IMR-90 (cell line): ENCODE data around the gene KCNE2.

Experiments
- CEBPB ChIP-seq: IDR thresholded peaks from 2 replicates; pipeline ENCODE4 v1.6.1; 2012; ENCODE audit warnings: low read depth, low read length, improper control_type of control experiment
- FOS ChIP-seq: fragments of 150-350 bp; IDR thresholded peaks from 2 replicates; pipeline ENCODE4 v1.6.1; 2016; ENCODE audit warnings: low read depth, low read length
- MXI1 ChIP-seq: IDR thresholded peaks from 2 replicates; pipeline ENCODE4 v1.6.1; 2012; ENCODE audit warnings: low read depth, mild to moderate bottlenecking, low read length, moderate library complexity, borderline replicate concordance
- POLR2A ChIP-seq: IDR thresholded peaks from 2 replicates; pipeline ENCODE4 v1.6.1; 2012; ENCODE audit warnings: mild to moderate bottlenecking, low read depth, low read length
- RAD21 ChIP-seq: IDR thresholded peaks from 2 replicates; pipeline ENCODE4 v1.6.1; 2012; ENCODE audit warnings: low read length, improper control_type of control experiment
- TF ChIP-seq, protein P1 (sequence below): fragments of 150-350 bp; IDR thresholded peaks from 2 replicates; pipeline ENCODE4 v1.6.1; 2016; ENCODE audit warnings: low read depth, mild to moderate bottlenecking, low read length, moderate library complexity, borderline replicate concordance
- TF ChIP-seq, protein P2 (sequence below): conservative IDR thresholded peaks from 2 replicates; pipeline ENCODE4 v1.5.1; 2012; ENCODE audit warnings: mild to moderate bottlenecking, low read depth, low read length, improper control_type of control experiment
- TF ChIP-seq, protein P3 (sequence below): fragments of 150-350 bp; IDR thresholded peaks from 2 replicates; pipeline ENCODE4 v1.6.1; 2017; ENCODE audit warnings: mild to moderate bottlenecking, antibody characterized with exemption, low read length, low read depth

DNA sequence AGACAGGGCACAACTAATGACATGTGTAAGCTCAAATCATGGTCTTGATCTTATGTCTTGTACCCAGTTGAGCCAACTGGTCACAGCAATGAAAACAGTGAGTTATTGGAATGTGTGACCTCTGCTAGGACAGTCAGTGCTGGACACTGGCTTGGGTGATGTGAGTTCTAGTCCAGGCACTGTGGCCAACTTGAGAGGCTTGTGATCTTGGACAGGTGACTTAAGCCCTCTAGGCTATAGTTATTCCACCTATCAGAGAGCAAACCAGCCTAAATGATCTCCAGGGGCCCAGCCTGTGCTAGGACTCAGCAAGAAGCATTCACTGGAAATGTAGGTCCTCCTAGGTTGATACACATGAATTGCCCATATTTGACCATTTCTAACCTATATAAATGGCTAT lies 1.1 kb downstream of the KCNE2 start:
- TF ChIP-seq, protein P1, sequence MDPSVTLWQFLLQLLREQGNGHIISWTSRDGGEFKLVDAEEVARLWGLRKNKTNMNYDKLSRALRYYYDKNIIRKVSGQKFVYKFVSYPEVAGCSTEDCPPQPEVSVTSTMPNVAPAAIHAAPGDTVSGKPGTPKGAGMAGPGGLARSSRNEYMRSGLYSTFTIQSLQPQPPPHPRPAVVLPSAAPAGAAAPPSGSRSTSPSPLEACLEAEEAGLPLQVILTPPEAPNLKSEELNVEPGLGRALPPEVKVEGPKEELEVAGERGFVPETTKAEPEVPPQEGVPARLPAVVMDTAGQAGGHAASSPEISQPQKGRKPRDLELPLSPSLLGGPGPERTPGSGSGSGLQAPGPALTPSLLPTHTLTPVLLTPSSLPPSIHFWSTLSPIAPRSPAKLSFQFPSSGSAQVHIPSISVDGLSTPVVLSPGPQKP = no peak
- no peak for TF ChIP-seq POLR2A
- no peak for TF ChIP-seq MXI1
- TF ChIP-seq, protein P2, sequence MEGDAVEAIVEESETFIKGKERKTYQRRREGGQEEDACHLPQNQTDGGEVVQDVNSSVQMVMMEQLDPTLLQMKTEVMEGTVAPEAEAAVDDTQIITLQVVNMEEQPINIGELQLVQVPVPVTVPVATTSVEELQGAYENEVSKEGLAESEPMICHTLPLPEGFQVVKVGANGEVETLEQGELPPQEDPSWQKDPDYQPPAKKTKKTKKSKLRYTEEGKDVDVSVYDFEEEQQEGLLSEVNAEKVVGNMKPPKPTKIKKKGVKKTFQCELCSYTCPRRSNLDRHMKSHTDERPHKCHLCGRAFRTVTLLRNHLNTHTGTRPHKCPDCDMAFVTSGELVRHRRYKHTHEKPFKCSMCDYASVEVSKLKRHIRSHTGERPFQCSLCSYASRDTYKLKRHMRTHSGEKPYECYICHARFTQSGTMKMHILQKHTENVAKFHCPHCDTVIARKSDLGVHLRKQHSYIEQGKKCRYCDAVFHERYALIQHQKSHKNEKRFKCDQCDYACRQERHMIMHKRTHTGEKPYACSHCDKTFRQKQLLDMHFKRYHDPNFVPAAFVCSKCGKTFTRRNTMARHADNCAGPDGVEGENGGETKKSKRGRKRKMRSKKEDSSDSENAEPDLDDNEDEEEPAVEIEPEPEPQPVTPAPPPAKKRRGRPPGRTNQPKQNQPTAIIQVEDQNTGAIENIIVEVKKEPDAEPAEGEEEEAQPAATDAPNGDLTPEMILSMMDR = no peak
- no peak for TF ChIP-seq CEBPB
- no peak for TF ChIP-seq RAD21
- TF ChIP-seq, protein P3, sequence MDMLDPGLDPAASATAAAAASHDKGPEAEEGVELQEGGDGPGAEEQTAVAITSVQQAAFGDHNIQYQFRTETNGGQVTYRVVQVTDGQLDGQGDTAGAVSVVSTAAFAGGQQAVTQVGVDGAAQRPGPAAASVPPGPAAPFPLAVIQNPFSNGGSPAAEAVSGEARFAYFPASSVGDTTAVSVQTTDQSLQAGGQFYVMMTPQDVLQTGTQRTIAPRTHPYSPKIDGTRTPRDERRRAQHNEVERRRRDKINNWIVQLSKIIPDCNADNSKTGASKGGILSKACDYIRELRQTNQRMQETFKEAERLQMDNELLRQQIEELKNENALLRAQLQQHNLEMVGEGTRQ = no peak
- no peak for TF ChIP-seq FOS
